PFSK-1 (cell line): ENCODE results near the gene BAZ2A.

ENCODE experiments used
- FOXP2 ChIP-seq: optimal IDR thresholded peaks from 2 replicates; pipeline ENCODE3; 2011; ENCODE audit warnings: borderline replicate concordance, control low read depth, inconsistent platforms; ENCODE audit not compliant: insufficient read depth; ENCODE audit errors: extremely low read length, extremely low read depth
- POLR2AphosphoS5 ChIP-seq: IDR thresholded peaks from 2 replicates; pipeline ENCODE4 v1.6.1; 2012; ENCODE audit warnings: low read depth, mild to moderate bottlenecking, control low read depth, low read length, moderate library complexity
- SIN3A ChIP-seq: IDR thresholded peaks from 2 replicates; pipeline ENCODE4 v1.6.1; 2012; ENCODE audit warnings: mild to moderate bottlenecking, low read length, moderate library complexity, borderline replicate concordance; ENCODE audit not compliant: insufficient read depth
- TAF1 ChIP-seq: IDR thresholded peaks from 2 replicates; pipeline ENCODE4 v1.6.1; 2012; ENCODE audit warnings: low read length, control low read depth, borderline replicate concordance; ENCODE audit not compliant: insufficient read depth
- TF ChIP-seq, protein P1 (sequence below), 2 experiments: IDR thresholded peaks; 2 replicates each; pipeline versions ENCODE4 v1.6.1 to v1.8.0; 2011 to 2012; ENCODE audit warnings: low read depth in 2 of 2, low read length in 2 of 2, control low read depth in 1 of 2, inconsistent platforms in 1 of 2, mild to moderate bottlenecking in 1 of 2, moderate library complexity in 1 of 2; ENCODE audit not compliant: insufficient read depth in 1 of 2

The BAZ2A gene

DNA sequence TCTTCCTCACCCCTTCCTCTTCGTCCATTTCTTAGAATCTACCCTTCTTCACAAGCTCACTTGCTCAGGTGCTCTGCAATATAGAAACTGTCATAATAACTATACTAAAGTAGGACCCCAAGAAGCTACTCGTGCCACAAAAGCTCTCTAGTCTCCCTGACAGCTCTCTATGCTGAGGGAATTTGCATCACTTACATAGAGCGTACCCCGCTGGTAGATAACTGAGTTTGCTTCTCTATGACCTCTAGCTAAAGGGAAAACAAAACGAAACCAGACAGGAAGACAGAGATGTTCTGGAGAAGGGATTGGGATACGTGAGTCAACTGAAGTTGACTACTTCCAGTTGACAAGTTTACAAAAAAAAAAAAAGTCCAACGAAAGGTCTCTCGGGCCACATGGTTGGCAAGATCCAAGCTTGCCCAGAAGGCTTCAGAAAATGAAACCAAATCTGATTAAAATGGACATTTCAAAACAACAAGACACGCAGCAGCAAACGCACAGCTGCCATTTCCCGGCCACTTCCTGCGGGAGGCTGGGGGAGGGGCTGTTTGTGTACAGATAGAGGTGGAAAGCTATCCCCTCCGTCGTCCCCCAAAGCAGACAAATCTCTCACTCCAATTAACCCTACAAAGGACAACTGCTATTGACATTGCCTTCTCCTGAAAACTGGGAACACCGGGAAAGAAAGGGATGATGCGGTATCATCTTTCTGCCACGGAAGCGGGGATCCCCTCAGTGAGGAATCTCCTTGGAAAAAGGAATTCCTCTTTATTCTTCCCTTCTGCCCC, 1.3 kb downstream of the BAZ2A start:
- TF ChIP-seq SIN3A (peak; percentile 94; the same call in 1 of the 2 replicates), TAF1 (0 out of 2 replicates have a peak, but pooled peaks have one; percentile 14), FOXP2 (no peak), POLR2AphosphoS5 (no peak)
- TF ChIP-seq, protein P1, sequence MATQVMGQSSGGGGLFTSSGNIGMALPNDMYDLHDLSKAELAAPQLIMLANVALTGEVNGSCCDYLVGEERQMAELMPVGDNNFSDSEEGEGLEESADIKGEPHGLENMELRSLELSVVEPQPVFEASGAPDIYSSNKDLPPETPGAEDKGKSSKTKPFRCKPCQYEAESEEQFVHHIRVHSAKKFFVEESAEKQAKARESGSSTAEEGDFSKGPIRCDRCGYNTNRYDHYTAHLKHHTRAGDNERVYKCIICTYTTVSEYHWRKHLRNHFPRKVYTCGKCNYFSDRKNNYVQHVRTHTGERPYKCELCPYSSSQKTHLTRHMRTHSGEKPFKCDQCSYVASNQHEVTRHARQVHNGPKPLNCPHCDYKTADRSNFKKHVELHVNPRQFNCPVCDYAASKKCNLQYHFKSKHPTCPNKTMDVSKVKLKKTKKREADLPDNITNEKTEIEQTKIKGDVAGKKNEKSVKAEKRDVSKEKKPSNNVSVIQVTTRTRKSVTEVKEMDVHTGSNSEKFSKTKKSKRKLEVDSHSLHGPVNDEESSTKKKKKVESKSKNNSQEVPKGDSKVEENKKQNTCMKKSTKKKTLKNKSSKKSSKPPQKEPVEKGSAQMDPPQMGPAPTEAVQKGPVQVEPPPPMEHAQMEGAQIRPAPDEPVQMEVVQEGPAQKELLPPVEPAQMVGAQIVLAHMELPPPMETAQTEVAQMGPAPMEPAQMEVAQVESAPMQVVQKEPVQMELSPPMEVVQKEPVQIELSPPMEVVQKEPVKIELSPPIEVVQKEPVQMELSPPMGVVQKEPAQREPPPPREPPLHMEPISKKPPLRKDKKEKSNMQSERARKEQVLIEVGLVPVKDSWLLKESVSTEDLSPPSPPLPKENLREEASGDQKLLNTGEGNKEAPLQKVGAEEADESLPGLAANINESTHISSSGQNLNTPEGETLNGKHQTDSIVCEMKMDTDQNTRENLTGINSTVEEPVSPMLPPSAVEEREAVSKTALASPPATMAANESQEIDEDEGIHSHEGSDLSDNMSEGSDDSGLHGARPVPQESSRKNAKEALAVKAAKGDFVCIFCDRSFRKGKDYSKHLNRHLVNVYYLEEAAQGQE (IDR thresholded peaks at IDR 0.05; ENCODE audit: insufficient read depth in 1 of 2, low read depth in 2 of 2, low read length in 2 of 2) = no peak

DNA sequence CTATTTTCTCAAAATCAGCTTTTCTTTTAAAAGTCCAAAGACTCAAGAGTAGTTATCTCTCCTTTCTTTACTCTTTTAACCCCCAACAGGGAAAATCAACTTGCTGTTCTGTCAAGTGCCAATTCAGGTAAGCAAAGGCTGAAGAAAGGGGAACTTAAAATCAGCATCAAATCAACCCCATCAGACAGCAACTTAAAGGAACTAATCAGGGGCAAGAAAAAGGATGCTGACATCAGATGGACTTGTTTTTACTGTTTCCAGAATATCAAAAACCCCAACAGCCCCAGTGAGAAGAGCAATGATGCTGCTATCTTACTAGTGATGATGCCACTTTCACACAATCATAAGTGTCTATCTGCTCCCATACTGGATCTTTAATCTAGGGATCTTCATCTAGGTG, 3.4 kb downstream of the BAZ2A start:
- TF ChIP-seq SIN3A (no peak), TAF1 (no peak), POLR2AphosphoS5 (no peak), FOXP2 (no peak)
- TF ChIP-seq, protein P1 (IDR thresholded peaks at IDR 0.05; ENCODE audit: insufficient read depth in 1 of 2, low read depth in 2 of 2, low read length in 2 of 2) = no peak

DNA sequence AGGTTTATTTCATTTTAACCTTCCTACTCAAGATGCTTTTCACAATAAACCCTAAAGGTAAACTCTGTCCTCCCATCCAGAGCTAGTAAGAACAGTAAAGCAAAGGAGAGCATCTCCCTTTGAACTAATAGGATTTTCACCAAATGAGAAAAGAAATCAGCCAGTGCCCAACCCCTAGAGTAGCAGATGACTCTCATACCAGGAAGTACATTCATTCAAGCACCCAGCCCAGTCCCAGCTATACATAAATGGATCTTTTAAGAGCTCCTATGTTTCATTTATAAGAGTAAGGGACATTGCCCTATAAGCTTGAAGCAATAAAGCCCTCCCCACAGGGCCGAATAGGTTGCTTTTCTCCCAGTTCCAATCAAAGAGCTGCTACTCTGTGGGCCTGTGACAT, 7.6 kb downstream of the BAZ2A start:
- TF ChIP-seq POLR2AphosphoS5 (no peak), FOXP2 (no peak), SIN3A (no peak), TAF1 (no peak)
- TF ChIP-seq, protein P1 (IDR thresholded peaks at IDR 0.05; ENCODE audit: insufficient read depth in 1 of 2, low read depth in 2 of 2, low read length in 2 of 2) = no peak

DNA sequence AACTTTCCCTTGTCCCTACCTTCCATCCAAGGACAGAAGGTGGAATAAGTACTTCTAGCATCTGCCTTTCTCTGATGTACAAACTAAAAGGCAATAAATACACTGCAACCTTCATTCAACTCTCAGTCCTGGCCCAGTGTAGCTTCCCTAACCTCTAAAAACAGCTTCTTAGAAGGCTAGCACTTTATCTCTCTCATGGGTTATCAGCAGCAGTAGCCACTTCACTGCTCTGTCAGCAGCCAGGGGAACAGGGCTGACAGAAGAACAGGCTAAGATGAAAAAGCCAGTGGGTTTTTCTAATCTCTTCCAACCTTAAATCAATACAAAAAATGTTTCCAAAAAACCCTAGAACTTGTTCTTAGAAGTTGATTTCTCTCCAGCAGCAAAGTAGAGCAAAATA, 13.2 kb downstream of the BAZ2A start:
- TF ChIP-seq FOXP2 (no peak), TAF1 (no peak), SIN3A (no peak), POLR2AphosphoS5 (no peak)
- TF ChIP-seq, protein P1 (IDR thresholded peaks at IDR 0.05; ENCODE audit: insufficient read depth in 1 of 2, low read depth in 2 of 2, low read length in 2 of 2) = no peak
